ENCODE results near the gene MLF2. TPM values are rescaled to one million over a fixed set of nuclear protein-coding genes. Genes with fewer than 3 reads are reported as not detected.

The MLF2 gene
- total and polyA plus RNA-seq, 12 donors: 135 to 334 (median 229) TPM

DNA sequence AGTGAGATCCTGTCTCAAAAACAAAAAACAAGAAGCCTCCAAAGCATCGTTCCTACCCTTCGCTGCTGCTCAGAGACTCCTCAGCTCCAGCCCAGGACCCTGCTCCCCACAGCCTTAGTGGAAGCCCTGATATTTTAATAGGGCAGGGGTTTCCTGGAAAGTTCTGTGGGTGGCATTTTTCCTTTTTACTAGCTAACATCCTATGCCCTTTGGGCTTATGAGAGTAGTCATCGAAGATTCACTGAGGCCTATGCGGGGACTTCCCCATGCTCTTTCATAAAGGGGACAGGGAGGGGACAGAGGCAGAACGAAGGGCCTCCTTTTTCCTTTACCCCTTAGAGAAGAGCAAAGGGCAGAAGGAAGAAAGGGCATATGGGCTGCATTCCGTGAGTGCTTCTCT is 27.6 kb upstream of the MLF2 start:
- H3K27ac ChIP-seq: no peak overlapping the region
- H3K4me3 ChIP-seq: no peak overlapping the region
- peaks cover 3% of the 10 kb centered on the region for H3K27me3 ChIP-seq
- DNase-seq: no peak
- intact Hi-C loops (cut with DNase I): loop anchor here (2.0 to 5.0 kb wide), 2 partner anchors 28 to 33 kb away; partner anchors contain the start of gene MLF2 (in 1 of the 2)
- peaks cover 7 to 13% of the 10 kb centered on the region in 2 donors for H3K4me1 ChIP-seq (replicated peaks in 1 of 2)
- 83 to 87% (median 85%) methylated on average over 6 of the region's 6 CpGs for WGBS, 4 donors
- no peaks in the 10 kb centered on the region for H3K9me3 ChIP-seq (replicated peaks in 1 of 3)
- TF ChIP-seq POLR2A (IDR thresholded peaks at IDR 0.05): no peak
- TF ChIP-seq, protein P1, sequence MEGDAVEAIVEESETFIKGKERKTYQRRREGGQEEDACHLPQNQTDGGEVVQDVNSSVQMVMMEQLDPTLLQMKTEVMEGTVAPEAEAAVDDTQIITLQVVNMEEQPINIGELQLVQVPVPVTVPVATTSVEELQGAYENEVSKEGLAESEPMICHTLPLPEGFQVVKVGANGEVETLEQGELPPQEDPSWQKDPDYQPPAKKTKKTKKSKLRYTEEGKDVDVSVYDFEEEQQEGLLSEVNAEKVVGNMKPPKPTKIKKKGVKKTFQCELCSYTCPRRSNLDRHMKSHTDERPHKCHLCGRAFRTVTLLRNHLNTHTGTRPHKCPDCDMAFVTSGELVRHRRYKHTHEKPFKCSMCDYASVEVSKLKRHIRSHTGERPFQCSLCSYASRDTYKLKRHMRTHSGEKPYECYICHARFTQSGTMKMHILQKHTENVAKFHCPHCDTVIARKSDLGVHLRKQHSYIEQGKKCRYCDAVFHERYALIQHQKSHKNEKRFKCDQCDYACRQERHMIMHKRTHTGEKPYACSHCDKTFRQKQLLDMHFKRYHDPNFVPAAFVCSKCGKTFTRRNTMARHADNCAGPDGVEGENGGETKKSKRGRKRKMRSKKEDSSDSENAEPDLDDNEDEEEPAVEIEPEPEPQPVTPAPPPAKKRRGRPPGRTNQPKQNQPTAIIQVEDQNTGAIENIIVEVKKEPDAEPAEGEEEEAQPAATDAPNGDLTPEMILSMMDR (IDR thresholded peaks at IDR 0.05): no peak
- H3K36me3 ChIP-seq (replicated peaks in 1 of 2): no peaks in the 10 kb centered on the region

DNA sequence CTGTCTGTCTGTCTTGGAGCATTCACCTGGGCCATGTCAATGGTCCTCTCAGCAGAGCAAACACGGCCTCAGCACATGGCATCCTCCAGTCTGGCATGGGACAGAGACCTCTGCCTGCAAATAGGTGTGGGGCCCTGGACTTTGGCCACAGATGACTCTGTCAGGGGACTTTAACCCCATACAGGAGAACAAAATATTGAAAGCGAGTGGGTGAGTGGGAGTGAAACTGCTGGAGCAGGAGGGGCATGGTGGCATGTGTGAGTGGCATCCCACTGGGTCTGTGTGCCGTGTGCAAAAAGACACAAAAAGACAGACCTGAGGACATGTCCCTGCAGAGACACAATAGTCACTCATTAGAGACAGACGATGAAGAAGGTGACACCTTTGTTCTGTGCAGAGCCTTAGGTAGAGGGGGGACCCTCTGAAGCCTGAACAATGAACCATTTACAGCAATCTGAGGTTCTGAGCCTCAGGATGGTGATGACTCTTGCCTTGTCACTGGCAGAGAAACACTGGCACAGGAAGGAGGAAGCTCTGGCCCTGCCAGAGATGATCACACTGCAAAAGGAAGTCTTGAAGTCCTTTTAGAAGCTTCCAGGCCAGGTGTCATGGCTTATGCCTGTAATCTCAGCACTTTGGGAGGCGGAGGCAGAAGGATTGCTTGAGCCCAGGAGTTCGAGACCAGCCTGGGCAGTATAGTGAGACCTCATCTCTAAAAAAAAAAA is 26.9 kb upstream of the MLF2 start:
- Histone ChIP-seq H3K36me3 (replicated peaks in 1 of 2) (no peaks in the 10 kb centered on the region), H3K27me3 (no peaks in the 10 kb centered on the region), H3K9me3 (replicated peaks in 1 of 3) (no peaks in the 10 kb centered on the region), H3K4me1 (replicated peaks in 1 of 2) (peaks cover 7 to 13% of the 10 kb centered on the region in 2 donors), H3K27ac (no peak overlapping the region), H3K4me3 (no peak overlapping the region)
- TF ChIP-seq, protein P1 (IDR thresholded peaks at IDR 0.05): no peak
- TF ChIP-seq POLR2A (IDR thresholded peaks at IDR 0.05): no peak
- intact Hi-C loops (cut with DNase I): loop anchor here (2.0 to 5.0 kb wide), 3 partner anchors 27 to 43 kb away; partner anchors contain the start of gene MLF2 (in 1 of the 2)
- 74 to 85% (median 81%) methylated on average over 6 of the region's 6 CpGs for WGBS, 4 donors
- no peak for DNase-seq

DNA sequence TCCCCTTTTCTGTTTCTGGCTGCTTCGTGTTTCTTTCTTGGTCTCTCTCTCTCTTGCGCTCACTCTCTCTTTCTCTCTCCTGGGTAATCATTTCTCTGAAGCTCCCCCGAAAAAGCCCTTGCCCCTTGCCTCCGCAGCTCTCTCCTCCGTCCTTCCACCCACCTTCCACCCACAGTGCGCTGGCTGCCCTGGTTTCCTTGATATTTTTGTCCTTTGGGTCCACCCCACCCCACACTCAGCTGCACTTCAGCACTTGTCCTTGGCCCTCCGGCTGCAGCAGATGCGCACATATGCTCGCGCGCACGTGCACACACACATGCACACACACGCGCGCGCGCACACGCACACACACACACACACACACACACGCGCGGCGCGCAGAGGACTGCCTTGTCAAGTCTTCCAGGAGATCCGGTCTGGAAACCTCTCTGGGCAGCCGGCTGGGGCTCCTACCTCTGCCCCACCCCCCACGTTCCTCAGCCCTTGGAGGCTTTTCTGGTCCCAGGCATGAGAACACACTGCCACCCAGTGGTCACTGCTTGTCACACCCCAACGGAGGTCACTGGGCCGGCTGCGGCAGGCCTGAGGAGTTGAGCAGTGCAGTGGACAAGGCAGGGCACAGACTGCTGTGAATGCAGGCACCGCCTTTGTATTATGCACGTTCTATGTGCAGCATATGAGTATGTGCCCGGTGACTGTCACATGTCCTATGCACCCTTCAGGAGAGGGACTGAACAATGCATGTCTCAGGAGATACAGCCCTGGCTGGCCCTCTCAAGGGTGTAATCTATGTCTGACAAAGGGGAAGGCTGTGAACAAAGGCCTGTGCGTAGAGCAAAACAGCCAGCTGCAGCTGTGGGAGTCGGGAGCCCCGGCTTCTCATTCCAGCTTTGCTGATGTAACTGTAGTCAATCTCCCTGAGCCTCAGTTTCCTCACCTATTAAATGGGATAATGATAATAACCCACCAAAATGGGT is 25.9 kb upstream of the MLF2 start:
- no peaks in the 10 kb centered on the region for H3K36me3 ChIP-seq (replicated peaks in 1 of 2)
- H3K27me3 ChIP-seq: no peaks in the 10 kb centered on the region
- peak overlapping the region in 4 of 5 donors; percentile 3 to 84 (median 48) for H3K27ac ChIP-seq
- H3K9me3 ChIP-seq (replicated peaks in 1 of 3): no peaks in the 10 kb centered on the region
- H3K4me3 ChIP-seq: peak overlapping the region in 2 of 4 donors; percentile 4 to 44
- peak in 1 of 2 donors; percentile 59 for TF ChIP-seq POLR2A (IDR thresholded peaks at IDR 0.05)
- TF ChIP-seq, protein P1 (IDR thresholded peaks at IDR 0.05): peak; percentile 88 to 99 (median 98)
- whole genome bisulfite sequencing, 4 donors: 2 to 4% (median 4%) methylated on average over 14 to 35 of the region's 35 CpGs
- peak; percentile 95 to 98 (median 97) for DNase-seq
- intact Hi-C loops (cut with DNase I): loop anchor here in 1 of 2 donors (5.0 kb wide), 1 partner anchor 42 kb away; no protein-coding TSS in a partner anchor
- H3K4me1 ChIP-seq (replicated peaks in 1 of 2): peaks cover 7 to 13% of the 10 kb centered on the region in 2 donors

- Histone ChIP-seq H3K36me3 (replicated peaks in 1 of 2) (no peaks in the 10 kb centered on the region), H3K9me3 (replicated peaks in 1 of 3) (no peaks in the 10 kb centered on the region), H3K4me1 (replicated peaks in 1 of 2) (peaks cover 7 to 13% of the 10 kb centered on the region in 2 donors), H3K4me3 (peak overlapping the region in 2 of 4 donors; percentile 4 to 44), H3K27ac (peak overlapping the region in 4 of 5 donors; percentile 3 to 84 (median 48)), H3K27me3 (no peaks in the 10 kb centered on the region)
- intact Hi-C loops (cut with DNase I): loop anchor here in 1 of 2 donors (5.0 kb wide), 1 partner anchor 41 kb away; no protein-coding TSS in a partner anchor
- WGBS, 4 donors: 17 to 27% (median 22%) methylated on average over 5 to 14 of the region's 14 CpGs
- DNase-seq: peak; percentile 53 to 74 (median 66)
- TF ChIP-seq, protein P1 (IDR thresholded peaks at IDR 0.05): no peak
- no peak for TF ChIP-seq POLR2A (IDR thresholded peaks at IDR 0.05)
These were observed 25.3 kb upstream of the MLF2 start for GRCh38 chr12:6778217-6778573.

Data from adrenal gland (tissue), 12 donors.